PFSK-1 (cell line): Measurements from ENCODE around the gene PRDM2.

Source experiments
- FOXP2 ChIP-seq: optimal IDR thresholded peaks from 2 replicates; pipeline ENCODE3; 2011; ENCODE audit warnings: borderline replicate concordance, control low read depth, inconsistent platforms; ENCODE audit not compliant: insufficient read depth; ENCODE audit errors: extremely low read length, extremely low read depth
- POLR2AphosphoS5 ChIP-seq: IDR thresholded peaks from 2 replicates; pipeline ENCODE4 v1.6.1; 2012; ENCODE audit warnings: low read depth, mild to moderate bottlenecking, control low read depth, low read length, moderate library complexity
- SIN3A ChIP-seq: IDR thresholded peaks from 2 replicates; pipeline ENCODE4 v1.6.1; 2012; ENCODE audit warnings: mild to moderate bottlenecking, low read length, moderate library complexity, borderline replicate concordance; ENCODE audit not compliant: insufficient read depth
- TAF1 ChIP-seq: IDR thresholded peaks from 2 replicates; pipeline ENCODE4 v1.6.1; 2012; ENCODE audit warnings: low read length, control low read depth, borderline replicate concordance; ENCODE audit not compliant: insufficient read depth
- TF ChIP-seq, protein P1 (sequence below), 2 experiments: IDR thresholded peaks; 2 replicates each; pipeline versions ENCODE4 v1.6.1 to v1.8.0; 2011 to 2012; ENCODE audit warnings: low read depth in 2 of 2, low read length in 2 of 2, control low read depth in 1 of 2, inconsistent platforms in 1 of 2, mild to moderate bottlenecking in 1 of 2, moderate library complexity in 1 of 2; ENCODE audit not compliant: insufficient read depth in 1 of 2

PRDM2 gene

DNA sequence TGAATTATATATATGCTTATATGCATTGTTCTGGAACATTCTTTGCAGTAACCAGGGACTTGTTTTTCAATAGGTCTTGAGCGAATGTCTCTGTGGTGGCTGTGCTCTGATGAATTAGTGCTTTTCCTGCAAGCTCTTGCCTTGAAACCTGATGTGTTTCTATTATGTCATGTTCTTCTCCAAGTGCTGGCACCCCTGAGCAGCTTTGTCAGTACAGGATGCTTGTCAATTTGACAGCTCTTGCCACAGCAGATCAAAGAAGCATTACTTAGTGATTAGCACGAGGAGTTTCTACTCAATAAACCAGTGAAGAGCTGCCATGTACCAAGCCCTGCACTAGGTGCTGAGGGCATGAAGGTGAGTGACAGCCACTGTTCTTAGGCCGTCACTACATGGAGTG is 171.9 kb downstream of the PRDM2 start:
- TF ChIP-seq POLR2AphosphoS5 (no peak), FOXP2 (no peak), SIN3A (no peak)

- no peak for TF ChIP-seq TAF1
- TF ChIP-seq SIN3A, result no peak
- TF ChIP-seq FOXP2, result no peak
- TF ChIP-seq POLR2AphosphoS5, result no peak
- TF ChIP-seq, protein P1, sequence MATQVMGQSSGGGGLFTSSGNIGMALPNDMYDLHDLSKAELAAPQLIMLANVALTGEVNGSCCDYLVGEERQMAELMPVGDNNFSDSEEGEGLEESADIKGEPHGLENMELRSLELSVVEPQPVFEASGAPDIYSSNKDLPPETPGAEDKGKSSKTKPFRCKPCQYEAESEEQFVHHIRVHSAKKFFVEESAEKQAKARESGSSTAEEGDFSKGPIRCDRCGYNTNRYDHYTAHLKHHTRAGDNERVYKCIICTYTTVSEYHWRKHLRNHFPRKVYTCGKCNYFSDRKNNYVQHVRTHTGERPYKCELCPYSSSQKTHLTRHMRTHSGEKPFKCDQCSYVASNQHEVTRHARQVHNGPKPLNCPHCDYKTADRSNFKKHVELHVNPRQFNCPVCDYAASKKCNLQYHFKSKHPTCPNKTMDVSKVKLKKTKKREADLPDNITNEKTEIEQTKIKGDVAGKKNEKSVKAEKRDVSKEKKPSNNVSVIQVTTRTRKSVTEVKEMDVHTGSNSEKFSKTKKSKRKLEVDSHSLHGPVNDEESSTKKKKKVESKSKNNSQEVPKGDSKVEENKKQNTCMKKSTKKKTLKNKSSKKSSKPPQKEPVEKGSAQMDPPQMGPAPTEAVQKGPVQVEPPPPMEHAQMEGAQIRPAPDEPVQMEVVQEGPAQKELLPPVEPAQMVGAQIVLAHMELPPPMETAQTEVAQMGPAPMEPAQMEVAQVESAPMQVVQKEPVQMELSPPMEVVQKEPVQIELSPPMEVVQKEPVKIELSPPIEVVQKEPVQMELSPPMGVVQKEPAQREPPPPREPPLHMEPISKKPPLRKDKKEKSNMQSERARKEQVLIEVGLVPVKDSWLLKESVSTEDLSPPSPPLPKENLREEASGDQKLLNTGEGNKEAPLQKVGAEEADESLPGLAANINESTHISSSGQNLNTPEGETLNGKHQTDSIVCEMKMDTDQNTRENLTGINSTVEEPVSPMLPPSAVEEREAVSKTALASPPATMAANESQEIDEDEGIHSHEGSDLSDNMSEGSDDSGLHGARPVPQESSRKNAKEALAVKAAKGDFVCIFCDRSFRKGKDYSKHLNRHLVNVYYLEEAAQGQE (IDR thresholded peaks at IDR 0.05; ENCODE audit: insufficient read depth in 1 of 2, low read depth in 2 of 2, low read length in 2 of 2), result no peak
Observed at GRCh38 chr1:13873032-13873431, 173.0 kb downstream of the PRDM2 start.
